ENCODE data around the gene SHISAL1.

The SHISAL1 gene

GRCh38 chr22:44275631-44275995, 37.1 kb downstream of the SHISAL1 start:
- H3K14ac ChIP-seq (ENCODE audit: low read length) = no peak overlapping the region
- H2AK5ac ChIP-seq (ENCODE audit: low read length) = no peak overlapping the region
- H3K27ac ChIP-seq (ENCODE audit: low read depth, low read length) = no peak overlapping the region
- H2BK12ac ChIP-seq (ENCODE audit: low read length) = no peak overlapping the region
- H2BK5ac ChIP-seq (ENCODE audit: low read depth, low read length, poor library complexity) = no peak overlapping the region
- H4K8ac ChIP-seq (ENCODE audit: low read depth, low read length) = no peak overlapping the region
- no CpG with 5 or more reads among the region's 5 CpGs for WGBS (ENCODE audit: extremely low coverage, insufficient coverage, insufficient read length)
- no peak overlapping the region for H2BK120ac ChIP-seq (ENCODE audit: insufficient read depth, low read length, poor library complexity)
- no peak overlapping the region for H3K9ac ChIP-seq (ENCODE audit: low read length)
- H2AFZ ChIP-seq (ENCODE audit: insufficient read depth, low read length, poor library complexity) = no peak overlapping the region
- no peak for DNase-seq
- H3K18ac ChIP-seq (ENCODE audit: low read length) = no peak overlapping the region
- no peak overlapping the region for H3K4me3 ChIP-seq (ENCODE audit: low read depth, low read length)
- H3K9me3 ChIP-seq (ENCODE audit: insufficient read depth, low read depth, low read length) = peaks cover 2% of the 10 kb centered on the region
- no peak overlapping the region for H4K12ac ChIP-seq (ENCODE audit: low read depth, low read length)
- no peaks in the 10 kb centered on the region for H3K36me3 ChIP-seq (ENCODE audit: control insufficient read depth in 1 of 2, insufficient read depth in 2 of 2, low read length in 2 of 2)
- no peaks in the 10 kb centered on the region for H3K79me2 ChIP-seq (ENCODE audit: control insufficient read depth, insufficient read depth, low read length, poor library complexity)
- H3K4me1 ChIP-seq (ENCODE audit: control insufficient read depth in 1 of 2, insufficient read depth in 2 of 2, low read length in 2 of 2) = no peaks in the 10 kb centered on the region
- H3K4me2 ChIP-seq (ENCODE audit: low read length) = no peak overlapping the region
- no peaks in the 10 kb centered on the region for H3K27me3 ChIP-seq (ENCODE audit: insufficient read depth, low read length)
- no peak overlapping the region for H4K91ac ChIP-seq (ENCODE audit: low read depth, low read length)
- no peaks in the 10 kb centered on the region for H3K79me1 ChIP-seq (ENCODE audit: low read length)
- H3K23ac ChIP-seq (ENCODE audit: low read length) = no peak overlapping the region
- no peak overlapping the region for H3K4ac ChIP-seq (ENCODE audit: low read depth, low read length)

- H4K91ac ChIP-seq (ENCODE audit: low read depth, low read length) = no peak overlapping the region
- no peak overlapping the region for H3K4me3 ChIP-seq (ENCODE audit: low read depth, low read length)
- H3K9me3 ChIP-seq (ENCODE audit: insufficient read depth, low read depth, low read length) = peaks cover 2% of the 10 kb centered on the region
- H4K12ac ChIP-seq (ENCODE audit: low read depth, low read length) = no peak overlapping the region
- H3K4me2 ChIP-seq (ENCODE audit: low read length) = no peak overlapping the region
- DNase-seq = no peak
- H2BK120ac ChIP-seq (ENCODE audit: insufficient read depth, low read length, poor library complexity) = no peak overlapping the region
- no peak overlapping the region for H3K4ac ChIP-seq (ENCODE audit: low read depth, low read length)
- H3K79me2 ChIP-seq (ENCODE audit: control insufficient read depth, insufficient read depth, low read length, poor library complexity) = no peaks in the 10 kb centered on the region
- no CpG with 5 or more reads among the region's 22 CpGs for WGBS (ENCODE audit: extremely low coverage, insufficient coverage, insufficient read length)
- no peak overlapping the region for H3K27ac ChIP-seq (ENCODE audit: low read depth, low read length)
- H2AFZ ChIP-seq (ENCODE audit: insufficient read depth, low read length, poor library complexity) = no peak overlapping the region
- no peak overlapping the region for H3K14ac ChIP-seq (ENCODE audit: low read length)
- H2BK12ac ChIP-seq (ENCODE audit: low read length) = no peak overlapping the region
- H3K23ac ChIP-seq (ENCODE audit: low read length) = no peak overlapping the region
- H2BK5ac ChIP-seq (ENCODE audit: low read depth, low read length, poor library complexity) = no peak overlapping the region
- H3K36me3 ChIP-seq (ENCODE audit: control insufficient read depth in 1 of 2, insufficient read depth in 2 of 2, low read length in 2 of 2) = no peaks in the 10 kb centered on the region
- no peaks in the 10 kb centered on the region for H3K4me1 ChIP-seq (ENCODE audit: control insufficient read depth in 1 of 2, insufficient read depth in 2 of 2, low read length in 2 of 2)
- H3K79me1 ChIP-seq (ENCODE audit: low read length) = no peaks in the 10 kb centered on the region
- H3K18ac ChIP-seq (ENCODE audit: low read length) = no peak overlapping the region
- H3K9ac ChIP-seq (ENCODE audit: low read length) = no peak overlapping the region
- H3K27me3 ChIP-seq (ENCODE audit: insufficient read depth, low read length) = no peaks in the 10 kb centered on the region
- no peak overlapping the region for H4K8ac ChIP-seq (ENCODE audit: low read depth, low read length)
- no peak overlapping the region for H2AK5ac ChIP-seq (ENCODE audit: low read length)
Measured at GRCh38 chr22:44274918-44275630, 37.7 kb downstream of the SHISAL1 start.

GRCh38 chr22:44273175-44273574, 39.6 kb downstream of the SHISAL1 start:
- Histone ChIP-seq H3K79me2 (ENCODE audit: control insufficient read depth, insufficient read depth, low read length, poor library complexity) (no peaks in the 10 kb centered on the region), H3K14ac (ENCODE audit: low read length) (no peak overlapping the region), H2AK5ac (ENCODE audit: low read length) (no peak overlapping the region), H3K27me3 (ENCODE audit: insufficient read depth, low read length) (no peaks in the 10 kb centered on the region), H3K18ac (ENCODE audit: low read length) (no peak overlapping the region), H4K8ac (ENCODE audit: low read depth, low read length) (no peak overlapping the region), H2BK120ac (ENCODE audit: insufficient read depth, low read length, poor library complexity) (no peak overlapping the region), H3K9ac (ENCODE audit: low read length) (no peak overlapping the region), H3K23ac (ENCODE audit: low read length) (no peak overlapping the region), H4K12ac (ENCODE audit: low read depth, low read length) (no peak overlapping the region), H3K36me3 (ENCODE audit: control insufficient read depth in 1 of 2, insufficient read depth in 2 of 2, low read length in 2 of 2) (no peaks in the 10 kb centered on the region), H3K4me1 (ENCODE audit: control insufficient read depth in 1 of 2, insufficient read depth in 2 of 2, low read length in 2 of 2) (no peaks in the 10 kb centered on the region), H2BK5ac (ENCODE audit: low read depth, low read length, poor library complexity) (no peak overlapping the region), H3K79me1 (ENCODE audit: low read length) (no peaks in the 10 kb centered on the region), H3K4ac (ENCODE audit: low read depth, low read length) (no peak overlapping the region), H2BK12ac (ENCODE audit: low read length) (no peak overlapping the region), H3K4me2 (ENCODE audit: low read length) (no peak overlapping the region), H4K91ac (ENCODE audit: low read depth, low read length) (no peak overlapping the region), H3K9me3 (ENCODE audit: insufficient read depth, low read depth, low read length) (peaks cover 2% of the 10 kb centered on the region), H3K4me3 (ENCODE audit: low read depth, low read length) (no peak overlapping the region), H3K27ac (ENCODE audit: low read depth, low read length) (no peak overlapping the region), H2AFZ (ENCODE audit: insufficient read depth, low read length, poor library complexity) (no peak overlapping the region)
- no peak for DNase-seq
- WGBS (ENCODE audit: extremely low coverage, insufficient coverage, insufficient read length) = no CpG with 5 or more reads among the region's 5 CpGs

- Histone ChIP-seq H3K14ac (ENCODE audit: low read length) (no peak overlapping the region), H2AFZ (ENCODE audit: insufficient read depth, low read length, poor library complexity) (no peak overlapping the region), H3K4me3 (ENCODE audit: low read depth, low read length) (no peak overlapping the region), H2BK5ac (ENCODE audit: low read depth, low read length, poor library complexity) (no peak overlapping the region), H3K4me2 (ENCODE audit: low read length) (no peak overlapping the region), H2BK120ac (ENCODE audit: insufficient read depth, low read length, poor library complexity) (no peak overlapping the region), H3K4ac (ENCODE audit: low read depth, low read length) (no peak overlapping the region), H3K36me3 (ENCODE audit: control insufficient read depth in 1 of 2, insufficient read depth in 2 of 2, low read length in 2 of 2) (no peaks in the 10 kb centered on the region), H3K79me2 (ENCODE audit: control insufficient read depth, insufficient read depth, low read length, poor library complexity) (no peaks in the 10 kb centered on the region), H3K18ac (ENCODE audit: low read length) (no peak overlapping the region), H4K8ac (ENCODE audit: low read depth, low read length) (no peak overlapping the region), H2BK12ac (ENCODE audit: low read length) (no peak overlapping the region), H4K12ac (ENCODE audit: low read depth, low read length) (no peak overlapping the region), H3K23ac (ENCODE audit: low read length) (no peak overlapping the region), H3K79me1 (ENCODE audit: low read length) (no peaks in the 10 kb centered on the region), H3K27me3 (ENCODE audit: insufficient read depth, low read length) (no peaks in the 10 kb centered on the region), H4K91ac (ENCODE audit: low read depth, low read length) (no peak overlapping the region), H3K9me3 (ENCODE audit: insufficient read depth, low read depth, low read length) (peaks cover 2% of the 10 kb centered on the region), H3K4me1 (ENCODE audit: control insufficient read depth in 1 of 2, insufficient read depth in 2 of 2, low read length in 2 of 2) (no peaks in the 10 kb centered on the region), H3K27ac (ENCODE audit: low read depth, low read length) (no peak overlapping the region), H2AK5ac (ENCODE audit: low read length) (no peak overlapping the region), H3K9ac (ENCODE audit: low read length) (no peak overlapping the region)
- no CpG with 5 or more reads among the region's 5 CpGs for WGBS (ENCODE audit: extremely low coverage, insufficient coverage, insufficient read length)
- DNase-seq = no peak
Measured at GRCh38 chr22:44272401-44272771, 40.4 kb downstream of the SHISAL1 start.
